ENCODE results near the gene TRIOBP. TPM values are rescaled to one million over a fixed set of nuclear protein-coding genes. Genes with fewer than 3 reads are reported as not detected.

TRIOBP gene
- total and polyA plus RNA-seq, 2 of the 13 experiments (the other 11 are each of a cell fraction or from before 2014, with no cell fraction given), result 6.1 to 15.4 TPM

GRCh38 chr22:37796079-37796478 lies 99.2 kb downstream of the TRIOBP start (continued):
- TF ChIP-seq ZBTB40 (IDR thresholded peaks at IDR 0.05), result no peak
- no peak for TF ChIP-seq ZBTB40 (CRISPR knock-in tag; IDR thresholded peaks at IDR 0.05)
- TF ChIP-seq FOXP1 (IDR thresholded peaks at IDR 0.05), result no peak
- TF ChIP-seq FOXP1 (CRISPR knock-in tag; IDR thresholded peaks at IDR 0.05), result no peak
- TF ChIP-seq POGZ (CRISPR knock-in tag; IDR thresholded peaks at IDR 0.05), result no peak
- TF ChIP-seq ZBTB8A (CRISPR knock-in tag; IDR thresholded peaks at IDR 0.05; ENCODE audit: borderline replicate concordance, low read depth), result no peak
- no peak for TF ChIP-seq IRF1 (CRISPR knock-in tag; IDR thresholded peaks at IDR 0.05; ENCODE audit: low read depth)
- no peak for TF ChIP-seq ZNF142 (CRISPR knock-in tag; IDR thresholded peaks at IDR 0.05)
- TF ChIP-seq ZNF710 (CRISPR knock-in tag; IDR thresholded peaks at IDR 0.05; ENCODE audit: borderline replicate concordance), result no peak
- TF ChIP-seq ZEB1 (IDR thresholded peaks at IDR 0.05; ENCODE audit: insufficient replicate concordance, low read depth), result no peak
- peak; percentile 37; the same call in 1 of the 2 replicates for TF ChIP-seq ZNF121 (CRISPR knock-in tag; IDR thresholded peaks at IDR 0.05)
- no peak for TF ChIP-seq XRCC5 (optimal IDR thresholded peaks at IDR 0.05; ENCODE audit: low read length)
- no peak for TF ChIP-seq ZNF383 (CRISPR knock-in tag; IDR thresholded peaks at IDR 0.05; ENCODE audit: borderline replicate concordance)
